ENCODE measurements around the gene INHA.

Gene INHA

DNA sequence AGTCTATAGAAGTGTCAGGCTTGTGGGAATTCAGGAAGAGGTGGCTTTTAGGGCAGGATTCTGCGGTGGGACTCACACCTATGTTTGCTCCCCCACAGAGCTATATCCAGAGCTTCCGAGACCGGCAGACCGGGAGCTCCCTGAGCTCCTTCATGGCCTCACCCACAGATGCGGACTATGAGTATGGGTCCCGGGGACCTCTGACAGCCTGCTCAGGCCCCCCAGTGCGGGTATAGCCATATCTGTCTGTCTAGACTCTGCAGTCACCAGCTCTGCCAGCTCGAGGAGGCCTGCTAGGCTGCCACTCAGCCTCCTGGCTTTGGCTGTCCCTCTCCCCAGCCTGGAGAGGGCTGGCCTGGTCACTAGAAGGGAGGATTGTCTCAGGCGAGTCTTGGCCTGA is 22.5 kb upstream of the INHA start:
- DNase-seq (ENCODE audit: extremely low spot score), result no peak
- ChIA-PET POLR2A (interaction anchor here (1.1 kb wide), 1 partner anchor 48 kb away, joined by 5 read pairs; the partner anchor contains the start of gene STK11IP), CTCF (interaction anchor here (0.8 to 1.7 kb wide), 2 partner anchors 8 to 10 kb away, joined by 3 to 5 read pairs; no protein-coding TSS in a partner anchor)
- no peak for TF ChIP-seq FOXA1 (IDR thresholded peaks at IDR 0.05)
- TF ChIP-seq CTBP1 (IDR thresholded peaks at IDR 0.05; ENCODE audit: borderline replicate concordance), result no peak
- no peak for TF ChIP-seq TARDBP (IDR thresholded peaks at IDR 0.05)
- no peak for TF ChIP-seq SUZ12 (IDR thresholded peaks at IDR 0.05)
- no peak for TF ChIP-seq ELF4 (IDR thresholded peaks at IDR 0.05)
- no peak for TF ChIP-seq NFRKB (IDR thresholded peaks at IDR 0.05)
- TF ChIP-seq ZNF384 (IDR thresholded peaks at IDR 0.05), result no peak
- TF ChIP-seq HDGF (IDR thresholded peaks at IDR 0.05; ENCODE audit: borderline replicate concordance), result no peak
- no peak for TF ChIP-seq L3MBTL2 (conservative IDR thresholded peaks at IDR 0.05)
- no peak for TF ChIP-seq BHLHE40 (IDR thresholded peaks at IDR 0.05; ENCODE audit: borderline replicate concordance)
- no peak for TF ChIP-seq ARNT (IDR thresholded peaks at IDR 0.05)
- no peak for TF ChIP-seq FOXK2 (IDR thresholded peaks at IDR 0.05)
- TF ChIP-seq FOXM1 (IDR thresholded peaks at IDR 0.05; ENCODE audit: borderline replicate concordance), result no peak
- TF ChIP-seq SP1 (IDR thresholded peaks at IDR 0.05), result no peak
- TF ChIP-seq, protein P1, sequence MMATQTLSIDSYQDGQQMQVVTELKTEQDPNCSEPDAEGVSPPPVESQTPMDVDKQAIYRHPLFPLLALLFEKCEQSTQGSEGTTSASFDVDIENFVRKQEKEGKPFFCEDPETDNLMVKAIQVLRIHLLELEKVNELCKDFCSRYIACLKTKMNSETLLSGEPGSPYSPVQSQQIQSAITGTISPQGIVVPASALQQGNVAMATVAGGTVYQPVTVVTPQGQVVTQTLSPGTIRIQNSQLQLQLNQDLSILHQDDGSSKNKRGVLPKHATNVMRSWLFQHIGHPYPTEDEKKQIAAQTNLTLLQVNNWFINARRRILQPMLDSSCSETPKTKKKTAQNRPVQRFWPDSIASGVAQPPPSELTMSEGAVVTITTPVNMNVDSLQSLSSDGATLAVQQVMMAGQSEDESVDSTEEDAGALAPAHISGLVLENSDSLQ (IDR thresholded peaks at IDR 0.05), result no peak
- no peak for TF ChIP-seq LEF1 (IDR thresholded peaks at IDR 0.05; ENCODE audit: borderline replicate concordance)

DNA sequence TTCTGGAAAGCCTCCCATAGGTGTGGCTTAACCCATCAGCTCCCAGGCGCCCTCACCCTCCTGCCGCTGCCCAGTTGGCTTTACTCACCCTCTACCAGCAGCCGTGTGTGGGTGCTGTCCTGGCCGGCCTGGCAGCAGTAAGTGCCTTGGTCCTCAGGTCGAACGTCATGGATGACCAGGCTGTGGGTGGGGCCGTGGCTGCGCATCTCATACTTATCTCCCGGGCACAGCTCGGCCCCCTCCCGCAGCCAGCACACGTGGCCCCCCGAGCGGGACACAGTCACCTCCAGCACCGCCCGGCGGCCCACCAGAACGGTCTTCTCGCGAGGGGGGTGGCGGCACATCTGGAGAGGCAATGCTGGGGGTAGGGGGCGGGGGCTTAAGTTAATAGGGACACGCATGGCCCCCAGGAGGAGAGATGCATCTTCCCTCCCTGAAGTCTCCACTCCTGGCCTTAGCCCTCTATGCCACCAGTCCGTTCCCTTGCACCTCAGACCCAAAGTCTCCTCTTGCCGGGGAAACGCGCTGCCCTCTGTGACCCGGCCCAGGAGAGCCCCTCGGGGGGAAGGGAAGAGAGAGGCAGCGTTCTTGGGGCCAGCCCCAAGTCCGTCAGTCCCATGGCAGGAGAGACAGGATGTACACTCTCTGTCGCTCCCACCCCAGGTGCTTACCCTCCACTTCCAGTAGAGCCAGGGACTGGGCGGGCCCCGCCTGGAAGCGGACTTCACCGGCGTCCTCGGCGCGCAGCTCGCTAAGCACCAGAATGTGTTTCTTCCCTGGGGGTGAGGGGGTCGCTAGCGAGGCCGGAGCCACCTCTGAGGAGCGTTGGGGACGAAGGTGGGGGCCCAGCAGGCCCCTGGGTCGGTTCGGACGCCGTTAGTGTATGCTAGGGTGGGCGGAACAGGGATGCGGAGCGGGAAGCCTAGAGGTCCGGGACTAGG is 20.4 kb upstream of the INHA start:
- CTCF ChIA-PET, result interaction anchor here (0.6 to 1.0 kb wide), 3 partner anchors 9 to 88 kb away, joined by 4 to 6 read pairs (median 6); no protein-coding TSS in a partner anchor
- POLR2A ChIA-PET, result interaction anchor here (1.0 to 1.9 kb wide), 4 partner anchors 9 to 46 kb away, joined by 3 to 7 read pairs (median 6); partner anchors contain the start of gene STK11IP
- TF ChIP-seq ARNT (IDR thresholded peaks at IDR 0.05), result no peak
- TF ChIP-seq FOXK2 (IDR thresholded peaks at IDR 0.05), result no peak
- no peak for TF ChIP-seq L3MBTL2 (conservative IDR thresholded peaks at IDR 0.05)
- TF ChIP-seq FOXA1 (IDR thresholded peaks at IDR 0.05), result no peak
- TF ChIP-seq CTBP1 (IDR thresholded peaks at IDR 0.05; ENCODE audit: borderline replicate concordance), result no peak
- no peak for TF ChIP-seq HDGF (IDR thresholded peaks at IDR 0.05; ENCODE audit: borderline replicate concordance)
- DNase-seq (ENCODE audit: extremely low spot score), result no peak

DNA sequence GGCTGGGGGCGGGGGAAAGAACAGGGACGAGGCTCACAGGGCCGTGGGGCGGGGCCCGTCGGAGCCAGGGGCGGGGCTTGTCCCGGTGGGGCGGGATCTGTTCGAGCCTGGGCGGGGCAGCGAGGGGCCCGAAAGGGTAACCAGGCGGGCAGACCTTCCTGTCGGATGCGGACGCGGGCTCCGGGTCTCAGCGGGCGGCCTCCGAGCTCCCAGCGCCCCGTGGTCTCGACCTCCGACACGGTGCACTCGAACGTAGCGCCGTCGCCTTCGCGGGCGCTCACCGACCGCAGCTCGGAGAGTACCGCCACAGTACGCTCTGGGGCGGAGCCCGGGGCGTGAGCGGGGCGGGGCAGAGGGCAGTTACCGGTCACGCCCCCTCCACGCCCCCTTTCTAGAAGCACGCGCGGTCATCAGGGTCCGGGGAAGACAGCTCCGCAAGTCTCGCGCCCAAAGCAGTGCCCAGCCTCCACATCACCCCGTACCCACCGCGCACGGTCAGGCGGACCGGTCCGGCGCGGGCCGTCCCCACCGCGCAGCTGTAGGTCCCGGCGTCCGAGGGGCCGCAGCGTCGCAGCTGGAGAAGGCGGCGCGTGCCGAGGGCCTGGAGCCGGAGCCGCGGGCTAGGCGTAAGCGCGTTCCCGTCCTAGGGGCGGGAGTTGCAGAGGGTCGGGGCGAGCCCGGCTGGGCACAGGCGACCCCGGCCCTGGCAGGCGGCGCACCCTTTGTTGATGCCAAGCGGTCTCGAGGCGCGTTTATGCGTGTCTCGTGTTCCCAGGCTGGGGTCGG is 19.5 kb upstream of the INHA start:
- TF ChIP-seq TARDBP (IDR thresholded peaks at IDR 0.05) (no peak), L3MBTL2 (conservative IDR thresholded peaks at IDR 0.05) (peak; percentile 40; the same call in 1 of the 2 replicates), ARNT (IDR thresholded peaks at IDR 0.05) (no peak), SP1 (IDR thresholded peaks at IDR 0.05) (peak; percentile 88)
- DNase-seq (ENCODE audit: extremely low spot score), result peak; percentile 90
- ChIA-PET CTCF (interaction anchor here (0.6 to 1.3 kb wide), 3 partner anchors 11 to 89 kb away, joined by 3 to 6 read pairs (median 4); a partner anchor contains a TSS), POLR2A (interaction anchor here (1.2 to 1.9 kb wide), 4 partner anchors 8 to 132 kb away, joined by 4 to 7 read pairs (median 6); partner anchors contain the start of gene STK11IP)

DNA sequence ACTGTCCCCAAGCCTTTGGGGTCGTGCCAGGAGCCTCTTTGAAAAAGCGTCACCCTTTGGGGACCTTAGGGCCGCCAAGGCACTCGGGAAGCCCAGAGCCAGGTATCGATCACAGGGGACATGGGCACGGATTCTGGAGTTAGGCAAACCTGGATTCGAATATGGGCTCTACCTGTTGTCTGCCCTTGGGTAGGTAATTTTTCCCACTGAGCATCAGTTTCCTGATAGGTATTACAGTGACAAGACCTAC is 19.0 kb upstream of the INHA start:
- ChIA-PET CTCF (interaction anchor here (1.0 to 1.3 kb wide), 2 partner anchors 12 to 57 kb away, joined by 3 to 4 read pairs; a partner anchor contains a TSS), POLR2A (interaction anchor here (1.2 to 1.9 kb wide), 4 partner anchors 7 to 132 kb away, joined by 4 to 7 read pairs (median 6); partner anchors contain the start of gene STK11IP)
- no peak for DNase-seq (ENCODE audit: extremely low spot score)
- no peak for TF ChIP-seq LEF1 (IDR thresholded peaks at IDR 0.05; ENCODE audit: borderline replicate concordance)
- no peak for TF ChIP-seq ZNF384 (IDR thresholded peaks at IDR 0.05)
- no peak for TF ChIP-seq FOXK2 (IDR thresholded peaks at IDR 0.05)
- TF ChIP-seq L3MBTL2 (conservative IDR thresholded peaks at IDR 0.05), result no peak
- TF ChIP-seq TARDBP (IDR thresholded peaks at IDR 0.05), result no peak
- no peak for TF ChIP-seq SP1 (IDR thresholded peaks at IDR 0.05)
- TF ChIP-seq NFRKB (IDR thresholded peaks at IDR 0.05), result no peak
- no peak for TF ChIP-seq CTBP1 (IDR thresholded peaks at IDR 0.05; ENCODE audit: borderline replicate concordance)
- no peak for TF ChIP-seq HDGF (IDR thresholded peaks at IDR 0.05; ENCODE audit: borderline replicate concordance)
- TF ChIP-seq SUZ12 (IDR thresholded peaks at IDR 0.05), result no peak
- TF ChIP-seq FOXA1 (IDR thresholded peaks at IDR 0.05), result no peak
- no peak for TF ChIP-seq ARNT (IDR thresholded peaks at IDR 0.05)
- no peak for TF ChIP-seq BHLHE40 (IDR thresholded peaks at IDR 0.05; ENCODE audit: borderline replicate concordance)
- no peak for TF ChIP-seq ELF4 (IDR thresholded peaks at IDR 0.05)
- TF ChIP-seq, protein P1 (IDR thresholded peaks at IDR 0.05), result no peak
- no peak for TF ChIP-seq FOXM1 (IDR thresholded peaks at IDR 0.05; ENCODE audit: borderline replicate concordance)

DNA sequence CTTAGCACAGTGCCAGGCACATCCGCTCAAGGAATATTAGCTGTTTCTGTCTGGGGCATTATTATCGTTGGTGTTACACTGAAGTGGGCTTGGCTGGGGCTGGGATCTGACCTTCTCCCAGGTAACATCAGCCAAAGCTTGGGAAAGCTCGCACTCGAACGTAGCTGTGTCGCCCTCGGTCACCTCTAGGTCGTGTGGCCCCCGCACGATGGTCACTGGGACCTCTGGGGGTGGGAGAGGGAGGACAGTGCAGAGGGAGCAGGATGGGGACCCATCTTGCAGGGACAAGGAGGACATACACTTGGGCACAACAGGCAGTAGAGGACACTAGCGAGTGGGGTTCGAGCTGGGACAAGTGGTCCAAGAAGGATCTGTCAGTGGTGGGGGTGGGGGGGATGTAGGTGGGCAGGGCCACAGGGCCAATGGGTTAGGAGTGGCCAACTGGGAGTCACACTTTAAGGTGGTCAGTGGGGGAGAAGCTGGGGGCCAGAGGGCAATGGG is 18.6 kb upstream of the INHA start:
- ChIA-PET POLR2A (interaction anchor here (1.5 to 1.9 kb wide), 2 partner anchors 17 to 132 kb away, joined by 4 to 6 read pairs; no protein-coding TSS in a partner anchor), CTCF (interaction anchor here (1.3 kb wide), 1 partner anchor 58 kb away, joined by 3 read pairs; a partner anchor contains a TSS)
- DNase-seq (ENCODE audit: extremely low spot score), result no peak
- no peak for TF ChIP-seq LEF1 (IDR thresholded peaks at IDR 0.05; ENCODE audit: borderline replicate concordance)
- no peak for TF ChIP-seq ZNF384 (IDR thresholded peaks at IDR 0.05)
- TF ChIP-seq NFRKB (IDR thresholded peaks at IDR 0.05), result no peak
- no peak for TF ChIP-seq FOXM1 (IDR thresholded peaks at IDR 0.05; ENCODE audit: borderline replicate concordance)
- TF ChIP-seq L3MBTL2 (conservative IDR thresholded peaks at IDR 0.05), result no peak
- TF ChIP-seq TARDBP (IDR thresholded peaks at IDR 0.05), result no peak

DNA sequence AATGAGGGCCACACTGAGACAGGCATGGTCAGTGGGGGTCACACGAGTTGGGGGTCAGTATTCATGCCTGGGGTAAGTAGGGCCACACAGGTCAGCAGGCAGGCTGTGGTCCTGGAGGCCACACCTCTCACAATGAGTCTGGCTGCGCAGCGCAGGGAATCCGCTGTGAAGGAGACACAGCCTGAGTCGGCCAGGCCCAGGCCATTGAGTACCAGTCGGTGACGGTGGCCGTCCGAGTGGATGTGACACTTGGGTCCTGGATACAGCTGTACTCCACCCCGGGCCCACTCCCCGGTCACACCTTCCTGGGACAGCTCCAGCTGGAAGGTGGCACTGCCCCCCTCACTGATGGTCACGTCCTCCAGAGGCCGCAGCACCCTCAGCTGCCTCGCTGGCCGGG is 17.8 kb upstream of the INHA start:
- ChIA-PET POLR2A (no interaction called here), CTCF (no interaction called here)
- no peak for DNase-seq (ENCODE audit: extremely low spot score)
- TF ChIP-seq ZNF384 (IDR thresholded peaks at IDR 0.05) (no peak), TARDBP (IDR thresholded peaks at IDR 0.05) (no peak), SP1 (IDR thresholded peaks at IDR 0.05) (no peak), CTBP1 (IDR thresholded peaks at IDR 0.05; ENCODE audit: borderline replicate concordance) (no peak), FOXA1 (IDR thresholded peaks at IDR 0.05) (no peak), SUZ12 (IDR thresholded peaks at IDR 0.05) (no peak), FOXK2 (IDR thresholded peaks at IDR 0.05) (no peak), BHLHE40 (IDR thresholded peaks at IDR 0.05; ENCODE audit: borderline replicate concordance) (no peak), LEF1 (IDR thresholded peaks at IDR 0.05; ENCODE audit: borderline replicate concordance) (no peak), L3MBTL2 (conservative IDR thresholded peaks at IDR 0.05) (no peak), ARNT (IDR thresholded peaks at IDR 0.05) (no peak), FOXM1 (IDR thresholded peaks at IDR 0.05; ENCODE audit: borderline replicate concordance) (no peak)
- TF ChIP-seq, protein P1 (IDR thresholded peaks at IDR 0.05), result no peak
